HCT116 (cell line): ENCODE data around the gene G6PC3. TPM values are rescaled to one million over a fixed set of nuclear protein-coding genes. Genes with fewer than 3 reads are reported as not detected.

Source experiments
- ATAC-seq: fragments of 200-7000 bp; cut with Tn5 transposase; 2 replicates; pipeline ENCODE4 v1.9.1; 2020; ENCODE audit warnings: mild to moderate bottlenecking, moderate library complexity
- BruUV-seq: library from RNA; stranded (reverse); fragments of 400-500 nt; replicated peaks from 2 replicates; lab custom pipeline; 2021; lab: Mats Ljungman, UMichigan
- CTCF ChIA-PET: fragments of 300-600 bp; sonication (Branson Sonifier 250); formaldehyde crosslinking; loops from one replicate; lab custom pipeline; 2021; ENCODE audit warnings: antibody characterized with exemption; lab: Charles Lee
- POLR2A ChIA-PET: fragments of 300-600, 350-600 bp; sonication (Branson Sonifier 250); formaldehyde crosslinking; loops from one replicate; lab custom pipeline; 2021; ENCODE audit warnings: antibody characterized with exemption; lab: Charles Lee
- RAD21 ChIA-PET, 2 experiments: fragments of 300-600 bp; sonication (Branson Sonifier 250); formaldehyde crosslinking; loops; one replicate each; lab custom pipeline; 2023; ENCODE audit warnings: low total read pairs in 2 of 2; ENCODE audit not compliant: uncharacterized antibody in 2 of 2, unreplicated experiment in 2 of 2, low non-redundant PET in 1 of 2; lab: Charles Lee
- DNase-seq: peaks from one replicate; pipeline ENCODE4 v3.0.0-alpha.2; 2010; ENCODE audit warnings: low read depth, low spot score
- H2AFZ ChIP-seq: fragments of 200-600 bp; shearing (Covaris generic), sonication (generic); 2 replicates; pipeline ENCODE4 v1.6.1; 2017; ENCODE audit warnings: low read depth, mixed run types, mixed read lengths, antibody characterized with exemption, low read length; ENCODE audit not compliant: poor library complexity, severe bottlenecking
- H3K27ac ChIP-seq: 2 replicates; pipeline ENCODE4 v1.5.1; 2012; ENCODE audit warnings: low read depth, low read length
- H3K27me3 ChIP-seq: fragments of 200-600 bp; sonication (generic); 2 replicates; pipeline ENCODE4 v1.6.1; 2016; ENCODE audit warnings: mixed run types, low read length, mixed read lengths; ENCODE audit not compliant: insufficient read depth
- H3K36me3 ChIP-seq, 2 experiments: fragments of 200-500 bp in 1 of 2; fragments of 200-600 bp in 1 of 2; sonication (Bioruptor generic) in 1 of 2; sonication (generic) in 1 of 2; 2 replicates each; pipeline versions ENCODE4 v1.5.1 to v1.6.1; 2014 to 2016; ENCODE audit warnings: low read length in 2 of 2, inconsistent platforms in 1 of 2, mixed read lengths in 1 of 2, mixed run types in 1 of 2; ENCODE audit not compliant: insufficient read depth in 2 of 2, control insufficient read depth in 1 of 2
- H3K4me1 ChIP-seq, 2 experiments: fragments of 200-600 bp in 1 of 2; sonication (generic) in 1 of 2; 2 replicates each; pipeline versions ENCODE4 v1.5.1 to v1.6.1; 2012 to 2017; ENCODE audit warnings: low read length in 2 of 2, inconsistent platforms in 1 of 2, mild to moderate bottlenecking in 1 of 2, mixed read lengths in 1 of 2, mixed run types in 1 of 2, moderate library complexity in 1 of 2; ENCODE audit not compliant: insufficient read depth in 2 of 2, control insufficient read depth in 1 of 2
- H3K4me2 ChIP-seq: fragments of 200-600 bp; sonication (generic); 2 replicates; pipeline ENCODE4 v1.6.1; 2017; ENCODE audit warnings: mixed run types, low read length, mixed read lengths
- H3K4me3 ChIP-seq, 2 experiments: fragments of 200-600 bp in 1 of 2; sonication (generic) in 1 of 2; replicated peaks in 1 of 2; 2 replicates each; pipeline ENCODE4 v1.5.1; 2011 to 2016; ENCODE audit warnings: low read length in 2 of 2, control low read depth in 1 of 2, low read depth in 1 of 2, mild to moderate bottlenecking in 1 of 2, mixed read lengths in 1 of 2, mixed run types in 1 of 2
- H3K79me2 ChIP-seq: fragments of 200-600 bp; sonication (generic); 2 replicates; pipeline ENCODE4 v1.6.1; 2017; ENCODE audit warnings: mild to moderate bottlenecking, mixed run types, low read length, moderate library complexity, mixed read lengths; ENCODE audit not compliant: insufficient read depth
- H3K9ac ChIP-seq: fragments of 200-600 bp; sonication (generic); 2 replicates; pipeline ENCODE4 v1.6.1; 2016; ENCODE audit warnings: low read length, mixed read lengths
- H3K9me2 ChIP-seq: fragments of 200-600 bp; sonication (generic), shearing (Covaris generic); 2 replicates; pipeline ENCODE4 v1.6.1; 2017; ENCODE audit warnings: mixed run types, mild to moderate bottlenecking, moderate library complexity; ENCODE audit not compliant: insufficient read depth
- H3K9me3 ChIP-seq, 2 experiments: fragments of 200-500 bp in 1 of 2; fragments of 200-600 bp in 1 of 2; sonication (Bioruptor generic) in 1 of 2; sonication (generic) in 1 of 2; 2 replicates each; pipeline ENCODE4 v1.6.1; 2014 to 2017; ENCODE audit warnings: low read length in 2 of 2, mixed read lengths in 2 of 2, inconsistent platforms in 1 of 2, low read depth in 1 of 2, mild to moderate bottlenecking in 1 of 2, mixed run types in 1 of 2, moderate library complexity in 1 of 2; ENCODE audit not compliant: control insufficient read depth in 1 of 2, insufficient read depth in 1 of 2
- H4K20me1 ChIP-seq: fragments of 200-600 bp; sonication (generic), shearing (Covaris generic); 2 replicates; pipeline ENCODE4 v1.6.1; 2017; ENCODE audit warnings: mixed run types, mild to moderate bottlenecking, moderate library complexity; ENCODE audit not compliant: insufficient read depth
- ATF3 ChIP-seq: IDR thresholded peaks from 2 replicates; pipeline ENCODE4 v1.6.1; 2012
- CBX3 ChIP-seq: IDR thresholded peaks from 2 replicates; pipeline ENCODE4 v1.6.1; 2012; ENCODE audit warnings: low read depth
- CEBPB ChIP-seq: IDR thresholded peaks from 2 replicates; pipeline ENCODE4 v1.6.1; 2012; ENCODE audit warnings: low read depth
- CTCF ChIP-seq, 3 experiments: fragments of 200-600 bp in 1 of 3; sonication (generic) in 1 of 3; IDR thresholded peaks in 2 of 3; conservative IDR thresholded peaks in 1 of 3; 2 replicates each; pipeline ENCODE4 v1.5.1; 2012 to 2017; ENCODE audit warnings: low read depth in 2 of 3, low read length in 2 of 3, antibody characterized with exemption in 1 of 3, borderline replicate concordance in 1 of 3, control low read depth in 1 of 3, mild to moderate bottlenecking in 1 of 3, mixed read lengths in 1 of 3, mixed run types in 1 of 3, moderate library complexity in 1 of 3; ENCODE audit not compliant: insufficient read depth in 1 of 3
- EGR1 ChIP-seq: IDR thresholded peaks from 2 replicates; pipeline ENCODE4 v1.6.1; 2012; ENCODE audit warnings: low read depth
- ELF1 ChIP-seq: IDR thresholded peaks from 2 replicates; pipeline ENCODE4 v1.6.1; 2012; ENCODE audit warnings: low read depth, borderline replicate concordance
- EZH2 ChIP-seq: fragments of 200-600 bp; sonication (generic); IDR thresholded peaks from 2 replicates; pipeline ENCODE4 v1.6.1; 2017; ENCODE audit warnings: antibody characterized with exemption, mixed run types
- FOSL1 ChIP-seq: IDR thresholded peaks from 2 replicates; pipeline ENCODE4 v1.6.1; 2012; ENCODE audit warnings: low read depth
- JUND ChIP-seq: IDR thresholded peaks from 2 replicates; pipeline ENCODE4 v1.6.1; 2012
- MAX ChIP-seq: IDR thresholded peaks from 2 replicates; pipeline ENCODE4 v1.6.1; 2012
- POLR2A ChIP-seq: IDR thresholded peaks from 2 replicates; pipeline ENCODE4 v1.7.0; 2011; ENCODE audit warnings: borderline replicate concordance; ENCODE audit not compliant: insufficient read depth, insufficient read length; ENCODE audit errors: extremely low read depth
- RAD21 ChIP-seq: IDR thresholded peaks from 2 replicates; pipeline ENCODE4 v1.6.1; 2012; ENCODE audit warnings: low read depth, mild to moderate bottlenecking
- REST ChIP-seq: IDR thresholded peaks from 2 replicates; pipeline ENCODE4 v1.6.1; 2012; ENCODE audit warnings: low read depth
- SIN3A ChIP-seq: IDR thresholded peaks from 2 replicates; pipeline ENCODE4 v1.6.1; 2012; ENCODE audit warnings: low read depth
- SP1 ChIP-seq: IDR thresholded peaks from 2 replicates; pipeline ENCODE4 v1.6.1; 2012; ENCODE audit warnings: low read depth
- SRF ChIP-seq: IDR thresholded peaks from 2 replicates; pipeline ENCODE4 v1.6.1; 2012; ENCODE audit warnings: low read depth
- TCF7L2 ChIP-seq: IDR thresholded peaks from 2 replicates; pipeline ENCODE4 v1.7.0; 2011; ENCODE audit warnings: borderline replicate concordance, inconsistent platforms; ENCODE audit not compliant: insufficient read depth, insufficient read length; ENCODE audit errors: extremely low read depth
- YY1 ChIP-seq: IDR thresholded peaks from 2 replicates; pipeline ENCODE4 v1.6.1; 2011; ENCODE audit warnings: low read length, low read depth, moderate library complexity, mild to moderate bottlenecking; ENCODE audit not compliant: insufficient replicate concordance; ENCODE audit errors: extremely low read depth
- ZFX ChIP-seq: fragments of 450-650 bp; IDR thresholded peaks from 2 replicates; pipeline ENCODE4 v1.6.1; 2017
- ZNF274 ChIP-seq: fragments of 200-500 bp; sonication (Bioruptor generic); IDR thresholded peaks from 2 replicates; pipeline ENCODE4 v1.6.1; 2014; ENCODE audit warnings: mild to moderate bottlenecking, low read depth, low read length, inconsistent platforms
- intact Hi-C: fragments of 100-400 bp; cut with micrococcal nuclease; formaldehyde crosslinking; loops from 2 replicates; pipeline ENCODE4 v1.10.0; 2022
- total RNA-seq: library from RNA; stranded (reverse); gene quantifications from one replicate; pipeline ENCODE4 v1.2.1, GENCODE V29; 2021; ENCODE audit not compliant: unreplicated experiment

Gene G6PC3
- total RNA-seq, 1 experiment from 2014 or later = 50.6 TPM

GRCh38 chr17:44113868-44114840 lies 43.6 kb downstream of the G6PC3 start:
- Histone ChIP-seq H2AFZ (no peak overlapping the region), H3K9ac (no peak overlapping the region), H3K4me1 (peaks cover 33 to 56% of the 10 kb centered on the region in 2 experiments)
- intact Hi-C loops = no loop called here
- RAD21 ChIA-PET = interaction anchor here in 1 of 2 experiments (1.4 kb wide), 1 partner anchor 31 kb away, joined by 5 read pairs; no protein-coding TSS in a partner anchor
- TF ChIP-seq FOSL1 = no peak
- TF ChIP-seq JUND = no peak
- no peak for TF ChIP-seq ELF1
- TF ChIP-seq ZFX = no peak
- TF ChIP-seq EGR1 = no peak
- no peak for TF ChIP-seq POLR2A
- no peak for TF ChIP-seq SP1
- no peak for TF ChIP-seq TCF7L2
- no peak for TF ChIP-seq RAD21
- no peak for TF ChIP-seq MAX
- no peak for TF ChIP-seq ZNF274
- TF ChIP-seq SIN3A = no peak
- TF ChIP-seq EZH2 = no peak
- TF ChIP-seq CTCF (IDR thresholded peaks at IDR 0.05 in 2 of 3, conservative IDR thresholded peaks at IDR 0.05 in 1 of 3; ENCODE audit: borderline replicate concordance in 1 of 3, insufficient read depth in 1 of 3, low read depth in 2 of 3, low read length in 2 of 3) = no peak
- no peak for TF ChIP-seq CEBPB
- TF ChIP-seq REST = no peak
- no peak for TF ChIP-seq CBX3
- no peak for TF ChIP-seq SRF
- no peak for TF ChIP-seq YY1
- TF ChIP-seq ATF3 = no peak
- TF ChIP-seq, all 23 proteins: peak for 0
- ATAC-seq (no peak), DNase-seq (no peak)
- Histone ChIP-seq H3K9me2 (no peaks in the 10 kb centered on the region), H3K4me2 (no peak overlapping the region), H3K4me3 (no peak overlapping the region), H3K79me2 (no peaks in the 10 kb centered on the region; the same call in 1 of the 2 replicates), H3K9me3 (no peaks in the 10 kb centered on the region), H3K36me3 (no peaks in the 10 kb centered on the region), H3K27ac (no peak overlapping the region), H3K27me3 (no peaks in the 10 kb centered on the region), H4K20me1 (no peaks in the 10 kb centered on the region)
- ChIA-PET CTCF (interaction anchor here (3.2 kb wide), 1 partner anchor 30 kb away, joined by 23 read pairs; no protein-coding TSS in a partner anchor), POLR2A (interaction anchor here (1.0 kb wide), 1 partner anchor 24 kb away, joined by 3 read pairs; no protein-coding TSS in a partner anchor)
- BruUV-seq = no TSS peak
